ENCODE results near the gene SCN8A.
A peak's percentile ranks its signal among the peaks of the same experiment; 100 is the strongest.

SCN8A gene

GRCh38 chr12:51834411-51834810 lies 243.4 kb downstream of the SCN8A start:
- no peak for DNase-seq (ENCODE audit: low read depth)

DNA sequence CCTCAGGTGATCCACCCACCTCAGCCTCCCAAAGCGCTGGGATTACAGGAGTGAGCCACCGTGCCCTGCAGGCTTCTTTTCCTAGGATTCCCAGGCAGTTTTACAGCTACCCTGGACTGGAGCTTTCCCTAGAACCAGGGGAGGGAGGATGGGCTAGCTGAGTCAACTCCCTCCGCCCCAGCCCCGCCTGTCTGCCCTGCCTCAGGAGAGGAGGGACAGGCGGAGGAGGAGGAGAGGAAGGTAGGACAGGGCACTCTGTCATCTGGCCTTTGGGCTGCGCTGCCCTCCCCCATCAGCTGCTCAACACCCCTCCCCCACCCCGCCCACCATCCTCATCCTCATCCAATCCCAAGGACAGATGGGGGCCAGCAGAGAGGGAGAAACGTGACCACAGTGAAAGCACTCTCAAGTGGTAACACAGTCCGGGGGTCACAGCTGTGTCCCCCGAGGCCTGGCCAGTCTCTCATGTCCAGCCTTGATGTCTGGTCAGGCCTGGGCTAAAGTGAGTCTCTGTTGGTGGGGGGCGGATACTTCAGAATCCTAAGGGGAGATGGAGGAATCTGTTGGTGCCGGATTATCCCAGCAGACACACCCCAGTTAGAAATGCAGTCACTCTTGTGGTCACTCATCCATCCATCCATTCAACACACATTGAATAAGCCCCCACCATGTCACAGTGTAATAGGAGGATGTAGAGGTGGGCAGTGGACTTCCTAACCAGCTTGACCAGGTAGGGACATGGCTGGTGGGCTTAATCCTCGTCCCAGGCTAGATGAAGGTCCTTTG lies 245.2 kb downstream of the SCN8A start:
- no peak for DNase-seq (ENCODE audit: low read depth)

DNA sequence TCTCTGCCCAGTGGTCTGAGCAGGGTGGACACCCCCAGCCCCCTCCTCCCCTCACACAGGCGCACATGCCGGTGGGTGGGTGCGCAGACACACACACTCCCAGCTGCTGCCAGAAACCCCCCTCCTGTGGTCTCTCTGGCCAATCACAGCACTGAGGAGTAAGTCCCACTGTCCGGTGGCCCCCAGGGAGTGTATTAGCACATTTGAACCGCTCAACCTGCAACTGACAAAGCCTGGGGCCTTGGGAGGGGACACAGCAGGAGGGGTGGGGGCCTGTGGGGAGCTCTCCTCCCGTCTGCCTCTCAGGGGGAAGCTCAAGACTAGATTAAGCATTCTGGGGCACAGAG lies 245.8 kb downstream of the SCN8A start:
- no peak for DNase-seq (ENCODE audit: low read depth)

- DNase-seq (ENCODE audit: low read depth) = no peak
These were observed 246.3 kb downstream of the SCN8A start for GRCh38 chr12:51837286-51837685.

- DNase-seq (ENCODE audit: low read depth) = no peak
These were observed 247.0 kb downstream of the SCN8A start for GRCh38 chr12:51838036-51838435.

DNA sequence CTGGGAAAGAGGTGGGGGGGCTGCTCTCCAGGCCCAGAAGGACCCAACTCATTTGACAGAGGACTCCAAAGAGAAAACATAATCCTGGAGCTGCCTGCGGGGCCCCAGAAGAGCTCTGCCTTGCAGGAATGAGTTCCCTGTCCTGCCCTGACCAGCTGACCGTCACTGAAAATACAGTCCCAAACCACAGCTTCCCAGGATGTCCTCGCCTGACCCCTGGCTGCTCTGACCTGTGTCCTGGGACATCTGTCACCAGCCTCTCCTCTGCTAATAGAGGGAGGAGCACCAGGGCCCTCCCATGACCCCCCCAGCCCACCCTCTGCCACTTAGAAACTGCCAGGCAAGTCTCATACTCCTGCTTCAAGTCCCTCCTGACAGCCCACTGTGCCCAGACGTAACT lies 247.7 kb downstream of the SCN8A start:
- no peak for DNase-seq (ENCODE audit: low read depth)

GRCh38 chr12:51839310-51839947 lies 248.4 kb downstream of the SCN8A start:
- no peak for DNase-seq (ENCODE audit: low read depth)

DNA sequence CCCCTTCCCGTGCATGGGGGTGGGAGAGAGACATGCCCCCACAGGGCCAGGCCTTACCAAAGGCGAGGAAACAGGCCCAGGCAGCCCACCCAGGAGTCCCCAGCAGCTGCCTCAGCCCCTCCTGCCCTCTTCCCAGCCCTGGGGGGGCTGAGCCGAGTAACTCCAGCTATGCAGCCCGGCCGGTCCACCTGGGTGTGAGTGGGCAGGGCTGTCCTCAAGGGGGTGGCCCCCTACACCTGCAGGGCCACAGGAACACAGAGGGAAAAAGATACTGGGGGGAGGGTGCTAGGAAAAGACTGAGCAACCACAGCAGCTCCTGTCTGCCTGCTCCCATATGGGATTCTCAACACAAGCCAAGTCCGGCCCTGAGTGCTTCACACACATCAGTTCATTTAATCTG lies 249.9 kb downstream of the SCN8A start:
- no peak for DNase-seq (ENCODE audit: low read depth)

GRCh38 chr12:51841727-51842126 lies 250.7 kb downstream of the SCN8A start:
- no peak for DNase-seq (ENCODE audit: low read depth)

GRCh38 chr12:51844854-51845253 lies 253.8 kb downstream of the SCN8A start:
- DNase-seq (ENCODE audit: low read depth) = no peak

- DNase-seq (ENCODE audit: low read depth) = no peak
These were observed 254.4 kb downstream of the SCN8A start for GRCh38 chr12:51845482-51845881.

DNA sequence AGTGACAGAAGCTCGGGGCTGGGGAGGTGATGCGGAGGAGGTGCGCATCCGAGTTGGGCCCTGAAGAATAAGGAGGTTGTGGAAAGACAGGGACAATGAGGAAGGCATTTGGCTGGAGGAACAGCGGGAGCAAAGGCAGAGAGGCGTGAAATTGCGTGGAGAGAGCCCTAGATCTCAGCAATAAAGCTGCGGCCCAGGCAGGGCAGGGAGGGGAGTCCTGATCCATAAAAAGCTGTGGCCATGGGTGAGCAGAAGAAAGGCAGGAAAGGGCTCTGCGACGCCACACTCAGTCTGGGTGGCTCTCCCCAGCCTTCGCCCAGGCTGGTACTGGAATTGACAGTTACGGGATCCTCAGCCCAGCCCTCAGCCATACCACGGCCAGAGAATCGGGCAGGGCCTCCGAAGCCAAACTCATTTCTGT lies 255.2 kb downstream of the SCN8A start:
- DNase-seq (ENCODE audit: low read depth) = no peak

DNA sequence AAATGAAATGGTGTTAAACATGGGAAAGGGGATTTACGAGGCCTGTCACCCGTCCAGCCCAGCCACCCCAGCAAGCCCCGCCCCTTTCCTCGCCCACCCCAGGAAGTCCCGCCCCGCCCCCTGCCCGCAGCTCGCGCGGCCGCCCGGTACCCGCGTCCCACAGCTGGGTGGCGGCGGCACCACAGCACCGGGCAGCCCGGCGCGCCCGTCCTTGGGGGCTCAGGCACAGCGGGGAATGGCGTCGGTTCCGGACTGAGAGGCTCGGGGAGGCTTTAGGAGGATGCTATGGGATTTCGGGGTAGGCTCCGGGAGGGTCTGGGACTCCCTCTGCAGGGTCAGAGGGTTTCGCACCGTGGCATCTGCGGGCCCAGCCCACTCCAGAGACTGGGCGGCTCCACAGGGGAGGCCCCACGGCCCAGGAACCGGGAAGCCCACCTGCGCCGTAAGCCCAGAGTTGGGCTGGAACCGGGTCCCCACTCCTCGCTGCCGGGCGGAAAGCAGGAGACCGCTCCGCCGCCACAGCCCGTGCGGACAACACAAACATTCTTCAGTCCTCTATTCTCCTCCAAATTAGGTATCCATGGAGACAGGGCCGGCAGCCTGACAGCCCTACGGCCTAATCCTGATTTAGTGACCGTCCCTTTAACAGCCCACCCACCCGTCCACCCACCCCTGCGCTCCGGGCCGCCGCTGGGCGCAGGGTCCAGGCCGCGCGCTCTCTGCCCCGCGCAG lies 256.0 kb downstream of the SCN8A start:
- peak; percentile 22 for DNase-seq (ENCODE audit: low read depth)

GRCh38 chr12:51847643-51848325 lies 256.8 kb downstream of the SCN8A start:
- DNase-seq (ENCODE audit: low read depth) = no peak

DNA sequence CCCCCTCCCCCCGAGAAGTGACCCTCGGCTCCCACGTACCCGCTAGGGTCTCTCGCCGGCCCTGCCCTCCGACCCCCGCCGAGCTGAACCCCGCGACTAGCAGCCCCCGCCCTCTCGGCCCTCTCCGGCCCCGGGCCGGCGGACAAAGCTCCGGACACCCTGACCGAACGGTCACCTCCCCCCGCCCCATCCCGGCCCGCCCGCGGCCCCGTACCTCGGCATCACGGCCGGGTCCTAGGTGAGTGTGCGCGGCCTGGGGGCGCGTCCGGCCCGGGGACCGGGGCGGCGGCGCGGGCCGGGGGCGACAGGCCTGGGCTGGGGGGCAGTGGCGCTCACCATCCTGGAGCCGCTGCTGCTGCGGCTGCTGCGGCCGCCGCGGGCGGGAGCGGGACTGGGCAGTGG lies 257.3 kb downstream of the SCN8A start, which contains the start of gene FIGNL2:
Gene FIGNL2 (minus strand): TSS at position 393 of the 402 bp plus-strand sequence. CDS start 26,305 bp downstream, outside the sequence.
- DNase-seq (ENCODE audit: low read depth) = no peak

DNA sequence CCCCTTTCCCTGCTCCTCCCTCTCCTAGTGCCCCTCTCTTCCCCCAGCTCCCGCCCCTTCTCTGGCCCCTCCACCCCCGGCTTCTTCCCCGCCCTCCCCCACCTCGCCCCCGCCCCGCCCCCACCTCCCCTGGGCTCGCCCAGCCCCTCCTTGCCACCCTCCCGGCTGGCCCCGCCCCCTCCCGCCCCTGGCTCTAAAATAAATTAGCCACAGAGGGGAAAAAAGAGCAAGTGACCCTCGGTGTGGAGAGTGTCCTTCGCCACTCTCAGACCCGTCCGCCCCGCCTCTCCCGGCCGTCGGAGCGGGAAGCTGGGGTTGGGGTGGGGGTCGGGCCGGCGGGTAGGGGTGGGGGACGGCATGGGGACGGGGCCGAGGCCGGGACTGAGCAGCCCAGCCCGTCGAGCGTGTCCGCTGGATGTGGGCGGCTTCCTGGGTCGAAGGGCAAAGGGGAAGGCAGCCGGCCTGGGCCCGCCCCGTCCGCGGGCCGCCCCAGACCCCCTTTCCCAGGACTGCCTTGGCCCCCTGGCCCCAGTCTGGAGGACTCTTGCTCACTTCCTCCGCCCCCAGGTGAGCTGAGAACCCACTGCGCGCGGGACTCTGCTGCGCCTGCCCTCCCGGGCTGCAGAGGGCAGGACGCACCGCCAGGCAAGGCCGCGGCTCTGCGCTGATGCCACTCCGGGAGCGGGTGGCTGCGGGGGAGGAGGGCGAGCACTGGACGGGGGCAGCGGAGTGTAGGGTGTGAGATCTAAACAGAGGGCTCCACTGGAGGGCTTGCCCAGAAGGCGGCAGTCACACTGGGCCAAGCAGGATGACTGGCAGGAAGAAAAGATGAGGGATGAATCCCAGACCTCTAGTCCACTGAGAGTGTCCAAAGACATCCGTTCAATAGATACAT lies 258.1 kb downstream of the SCN8A start:
- DNase-seq (ENCODE audit: low read depth) = no peak

- no peak for DNase-seq (ENCODE audit: low read depth)
These were observed 259.3 kb downstream of the SCN8A start for GRCh38 chr12:51850081-51850964.

- no peak for DNase-seq (ENCODE audit: low read depth)
These were observed 259.9 kb downstream of the SCN8A start for GRCh38 chr12:51850965-51851299.

DNA sequence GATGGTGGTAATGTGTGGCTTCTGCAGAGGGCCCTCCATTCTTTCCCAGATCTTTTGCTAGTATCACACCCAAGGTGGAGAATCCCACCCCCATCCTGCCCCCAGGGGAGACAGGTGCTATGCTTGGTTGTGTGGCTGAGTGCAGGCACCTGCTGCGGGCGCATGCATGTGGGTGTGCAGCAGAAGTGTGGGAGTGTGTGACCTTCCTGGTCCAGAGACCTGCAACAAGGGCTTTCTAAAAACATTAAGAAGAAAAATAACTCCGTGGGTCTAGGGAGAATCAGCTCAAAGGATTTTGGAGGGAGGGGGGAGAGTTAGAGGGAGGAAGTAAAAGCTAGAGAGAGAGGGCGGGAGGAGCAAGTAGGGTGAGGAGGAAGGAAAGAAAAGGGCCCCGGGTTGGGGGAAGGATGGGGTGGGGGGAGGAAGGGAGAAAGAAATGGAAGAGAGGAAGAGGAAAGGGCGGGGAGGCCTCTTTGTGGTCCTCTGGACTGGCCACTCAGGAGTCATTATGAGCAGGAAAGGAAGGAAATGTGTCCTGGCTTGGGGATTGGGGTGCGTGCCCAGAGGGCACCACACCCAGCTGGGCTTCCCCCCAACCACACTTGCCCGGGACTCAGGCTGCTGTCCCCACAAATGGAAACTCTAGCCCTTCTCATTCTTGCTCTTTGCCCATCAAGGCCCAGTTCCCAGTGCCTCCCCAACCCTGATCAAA lies 260.5 kb downstream of the SCN8A start:
- DNase-seq (ENCODE audit: low read depth) = no peak

Measured in activated T-helper 1 cell treated with Interleukin-2 at 50 U/mL for 16 hours (primary cell).